ENCODE measurements around the gene EPS8L1. TPM values are rescaled to one million over a fixed set of nuclear protein-coding genes. Genes with fewer than 3 reads are reported as not detected.

EPS8L1 gene
- total RNA-seq, 1 experiment from 2014 or later, result 75.8 TPM

GRCh38 chr19:55085923-55086715 lies 10.4 kb downstream of the EPS8L1 start:
- ATAC-seq (no peak), DNase-seq (no peak)
- Histone ChIP-seq H3K27me3 (ENCODE audit: low read length) (no peaks in the 10 kb centered on the region), H3K4me2 (ENCODE audit: low read length) (no peak overlapping the region), H3K9me2 (replicated peaks; ENCODE audit: low read length) (no peaks in the 10 kb centered on the region), H3K36me3 (ENCODE audit: low read depth, low read length) (peaks cover 14% of the 10 kb centered on the region), H3K9ac (ENCODE audit: low read length) (no peak overlapping the region), H2AFZ (ENCODE audit: low read length) (no peak overlapping the region), H3K9me3 (ENCODE audit: low read length) (no peaks in the 10 kb centered on the region), H3K4me1 (ENCODE audit: insufficient read depth, low read length) (no peaks in the 10 kb centered on the region), H3F3A (ENCODE audit: low read length, unreplicated experiment) (no peaks in the 10 kb centered on the region), H3K4me3 (ENCODE audit: low read length) (no peak overlapping the region), H4K20me1 (ENCODE audit: low read length) (no peaks in the 10 kb centered on the region), H3K27ac (ENCODE audit: low read length) (no peak overlapping the region), H3K79me2 (ENCODE audit: low read length) (no peaks in the 10 kb centered on the region)
- ChIA-PET POLR2A (ENCODE audit: unreplicated experiment) (no interaction called here), CTCF (no interaction called here)
- intact Hi-C loops (cut with micrococcal nuclease), result no loop called here
- BruUV-seq (replicated peaks), result no TSS peak
- TF ChIP-seq EZH2phosphoT487 (IDR thresholded peaks at IDR 0.05; ENCODE audit: borderline replicate concordance, low read length) (no peak), EZH2 (IDR thresholded peaks at IDR 0.05; ENCODE audit: low read length, unreplicated experiment) (no peak), CTCF (conservative IDR thresholded peaks at IDR 0.05; ENCODE audit: low read depth, low read length) (no peak)

GRCh38 chr19:55086730-55087541 lies 11.3 kb downstream of the EPS8L1 start:
- CTCF ChIA-PET, result no interaction called here
- DNase-seq, result no peak

More at GRCh38 chr19:55086730-55087541, 11.3 kb downstream of the EPS8L1 start:
- intact Hi-C loops (cut with micrococcal nuclease), result no loop called here
- Histone ChIP-seq H3K27me3 (ENCODE audit: low read length) (no peaks in the 10 kb centered on the region), H4K20me1 (ENCODE audit: low read length) (no peaks in the 10 kb centered on the region), H3K36me3 (ENCODE audit: low read depth, low read length) (peaks cover 20% of the 10 kb centered on the region), H3K9ac (ENCODE audit: low read length) (no peak overlapping the region), H3K79me2 (ENCODE audit: low read length) (no peaks in the 10 kb centered on the region), H3K27ac (ENCODE audit: low read length) (no peak overlapping the region), H3K9me3 (ENCODE audit: low read length) (no peaks in the 10 kb centered on the region), H3K4me3 (ENCODE audit: low read length) (no peak overlapping the region), H2AFZ (ENCODE audit: low read length) (no peak overlapping the region), H3K4me2 (ENCODE audit: low read length) (no peak overlapping the region), H3F3A (ENCODE audit: low read length, unreplicated experiment) (no peaks in the 10 kb centered on the region), H3K4me1 (ENCODE audit: insufficient read depth, low read length) (no peaks in the 10 kb centered on the region), H3K9me2 (replicated peaks; ENCODE audit: low read length) (no peaks in the 10 kb centered on the region)
- no TSS peak for BruUV-seq (replicated peaks)
- TF ChIP-seq EZH2phosphoT487 (IDR thresholded peaks at IDR 0.05; ENCODE audit: borderline replicate concordance, low read length) (no peak), EZH2 (IDR thresholded peaks at IDR 0.05; ENCODE audit: low read length, unreplicated experiment) (no peak), CTCF (conservative IDR thresholded peaks at IDR 0.05; ENCODE audit: low read depth, low read length) (no peak)
- POLR2A ChIA-PET (ENCODE audit: unreplicated experiment), result no interaction called here
- no peak for ATAC-seq
